Measurements from ENCODE around the gene UBE3C. TPM values are rescaled to one million over a fixed set of nuclear protein-coding genes. Genes with fewer than 3 reads are reported as not detected.

UBE3C gene
- 10 to 100 TPM; 55.0 to 93.6 TPM for total RNA-seq

GRCh38 chr7:157138424-157139110 lies at the start of gene UBE3C:
Gene UBE3C, plus strand, starts transcription at chr7:157138926. Its CDS starts 347 bp downstream, at chr7:157139273.
- Histone ChIP-seq H3K4me1 (ENCODE audit: control insufficient read depth in 1 of 2, low read depth in 2 of 2) (peaks cover 14 to 20% of the 10 kb centered on the region in 2 donors), H3K9me3 (no peaks in the 10 kb centered on the region), H3K27me3 (replicated peaks; ENCODE audit: insufficient read depth) (no peaks in the 10 kb centered on the region), H3K4me3 (peak within 1 kb of the TSS; percentile 73), H3K27ac (peak within 1 kb of the TSS; percentile 76 to 79), H3K36me3 (no peaks in the 10 kb centered on the region)
- no peak for TF ChIP-seq CTCF (IDR thresholded peaks at IDR 0.05)
- DNase-seq (ENCODE audit: low spot score) (peak; percentile 60), ATAC-seq (ENCODE audit: insufficient number of reproducible peaks, low FRiP score, low read depth) (peak; percentile 92)

GRCh38 chr7:157089100-157089610 lies 49.6 kb upstream of the UBE3C start:
- peaks cover 8% of the 10 kb centered on the region for H3K9me3 ChIP-seq
- H3K4me1 ChIP-seq (ENCODE audit: control insufficient read depth in 1 of 2, low read depth in 2 of 2): no peaks in the 10 kb centered on the region
- no peak overlapping the region for H3K27ac ChIP-seq
- DNase-seq (ENCODE audit: low spot score): no peak
- no peaks in the 10 kb centered on the region for H3K36me3 ChIP-seq
- no peak for ATAC-seq (ENCODE audit: insufficient number of reproducible peaks, low FRiP score, low read depth)
- no peak overlapping the region for H3K4me3 ChIP-seq
- H3K27me3 ChIP-seq (replicated peaks; ENCODE audit: insufficient read depth): no peaks in the 10 kb centered on the region
- no peak for TF ChIP-seq CTCF (IDR thresholded peaks at IDR 0.05)

GRCh38 chr7:157090485-157091165 lies 48.1 kb upstream of the UBE3C start:
- H3K27me3 ChIP-seq (replicated peaks; ENCODE audit: insufficient read depth): no peaks in the 10 kb centered on the region
- TF ChIP-seq CTCF (IDR thresholded peaks at IDR 0.05): no peak
- peaks cover 3% of the 10 kb centered on the region for H3K9me3 ChIP-seq
- no peak overlapping the region for H3K4me3 ChIP-seq
- H3K27ac ChIP-seq: no peak overlapping the region
- ATAC-seq (ENCODE audit: insufficient number of reproducible peaks, low FRiP score, low read depth): no peak
- no peak for DNase-seq (ENCODE audit: low spot score)
- H3K4me1 ChIP-seq (ENCODE audit: control insufficient read depth in 1 of 2, low read depth in 2 of 2): no peaks in the 10 kb centered on the region
- H3K36me3 ChIP-seq: no peaks in the 10 kb centered on the region

- no peak for DNase-seq (ENCODE audit: low spot score)
- no peak overlapping the region for H3K4me3 ChIP-seq
These were observed 42.3 kb upstream of the UBE3C start for GRCh38 chr7:157096286-157097055.

More at GRCh38 chr7:157096286-157097055, 42.3 kb upstream of the UBE3C start:
- Histone ChIP-seq H3K36me3 (no peaks in the 10 kb centered on the region), H3K27ac (no peak overlapping the region), H3K9me3 (peaks cover 3% of the 10 kb centered on the region), H3K4me1 (ENCODE audit: control insufficient read depth in 1 of 2, low read depth in 2 of 2) (no peaks in the 10 kb centered on the region), H3K27me3 (replicated peaks; ENCODE audit: insufficient read depth) (no peaks in the 10 kb centered on the region)
- no peak for TF ChIP-seq CTCF (IDR thresholded peaks at IDR 0.05)
- no peak for ATAC-seq (ENCODE audit: insufficient number of reproducible peaks, low FRiP score, low read depth)

All from thoracic aorta (tissue), 2 donors.